ENCODE data around the gene UNC5C. TPM values are rescaled to one million over a fixed set of nuclear protein-coding genes. Genes with fewer than 3 reads are reported as not detected.

Gene UNC5C
- total RNA-seq, 1 experiment from 2014 or later: 1.0 TPM

DNA sequence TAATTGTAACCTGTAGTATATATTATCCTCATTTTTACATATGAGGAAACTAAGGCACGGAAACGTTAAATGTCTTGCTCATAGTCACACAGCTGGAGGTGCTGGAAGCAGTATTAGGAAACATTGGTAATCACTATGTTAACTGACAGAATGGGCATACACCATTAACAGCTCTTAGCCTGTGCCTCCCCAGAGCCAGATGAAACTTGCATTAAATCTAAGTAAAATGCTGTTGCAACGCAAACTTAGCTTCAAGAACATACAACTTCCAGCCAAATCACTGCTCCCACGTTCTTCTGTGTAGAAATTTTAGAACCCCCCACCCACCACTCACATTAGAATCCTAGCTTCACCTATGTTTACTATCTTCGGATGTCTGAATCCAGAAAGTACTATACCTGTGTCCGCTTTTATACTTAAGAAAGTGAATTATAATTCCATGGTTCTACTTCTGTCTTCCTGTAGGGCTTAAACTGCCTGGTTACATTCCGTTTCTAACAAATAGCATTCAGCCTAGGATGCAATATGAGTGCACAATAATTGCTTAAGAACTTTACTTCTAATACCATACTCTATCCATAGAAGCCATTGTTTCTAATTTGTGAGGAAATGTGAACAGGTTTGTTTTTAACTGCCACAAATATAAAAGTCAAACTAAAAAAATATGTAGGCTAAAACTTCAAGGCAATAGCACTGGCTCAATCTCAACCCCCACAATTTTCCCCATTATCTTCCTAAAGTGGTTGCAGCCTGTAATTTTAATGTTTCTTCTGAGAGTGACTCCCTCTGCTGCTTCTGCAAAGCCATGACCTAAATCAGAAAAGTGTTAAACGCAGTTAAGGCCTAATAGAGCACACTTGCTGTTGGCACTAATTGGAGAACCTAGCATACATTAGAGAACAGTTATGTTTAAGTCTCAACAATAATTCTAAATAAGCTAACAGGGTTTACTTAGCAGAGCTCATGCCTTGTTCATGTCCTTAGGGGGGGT is 4.4 kb downstream of the UNC5C start:
- no peak for TF ChIP-seq CREM (CRISPR knock-in tag; IDR thresholded peaks at IDR 0.05)
- no peak for TF ChIP-seq TEAD1 (CRISPR knock-in tag; IDR thresholded peaks at IDR 0.05)
- TF ChIP-seq E2F4 (CRISPR knock-in tag; IDR thresholded peaks at IDR 0.05; ENCODE audit: borderline replicate concordance, low read depth): no peak
- TF ChIP-seq MYBL2 (CRISPR knock-in tag; IDR thresholded peaks at IDR 0.05): no peak
- no peaks in the 10 kb centered on the region for H3K9me3 Mint-ChIP-seq
- peaks cover 19% of the 10 kb centered on the region for H3K4me1 Mint-ChIP-seq
- ATAC-seq: no peak
- ChIA-PET CTCF (interaction anchor here (0.6 to 1.3 kb wide), 6 partner anchors 28 to 401 kb away, joined by 3 to 7 read pairs (median 3); no protein-coding TSS in a partner anchor), POLR2A (no interaction called here)
- no peak for DNase-seq (ENCODE audit: low spot score)
- no peaks in the 10 kb centered on the region for H3K36me3 Mint-ChIP-seq
- no peak overlapping the region for H3K4me3 Mint-ChIP-seq
- H3K27ac Mint-ChIP-seq: no peak overlapping the region
- H3K27me3 Mint-ChIP-seq (ENCODE audit: low read depth): peaks cover 39% of the 10 kb centered on the region

GRCh38 chr4:95541889-95542607 is 6.7 kb downstream of the UNC5C start:
- ChIA-PET CTCF (no interaction called here), POLR2A (no interaction called here)
- DNase-seq (ENCODE audit: low spot score) (no peak), ATAC-seq (no peak)
- H3K4me1 Mint-ChIP-seq: peaks cover 17% of the 10 kb centered on the region
- H3K9me3 Mint-ChIP-seq: no peaks in the 10 kb centered on the region
- H3K27ac Mint-ChIP-seq: no peak overlapping the region
- peaks cover 17% of the 10 kb centered on the region for H3K27me3 Mint-ChIP-seq (ENCODE audit: low read depth)
- no peak overlapping the region for H3K4me3 Mint-ChIP-seq
- H3K36me3 Mint-ChIP-seq: no peaks in the 10 kb centered on the region
- TF ChIP-seq, protein P1, sequence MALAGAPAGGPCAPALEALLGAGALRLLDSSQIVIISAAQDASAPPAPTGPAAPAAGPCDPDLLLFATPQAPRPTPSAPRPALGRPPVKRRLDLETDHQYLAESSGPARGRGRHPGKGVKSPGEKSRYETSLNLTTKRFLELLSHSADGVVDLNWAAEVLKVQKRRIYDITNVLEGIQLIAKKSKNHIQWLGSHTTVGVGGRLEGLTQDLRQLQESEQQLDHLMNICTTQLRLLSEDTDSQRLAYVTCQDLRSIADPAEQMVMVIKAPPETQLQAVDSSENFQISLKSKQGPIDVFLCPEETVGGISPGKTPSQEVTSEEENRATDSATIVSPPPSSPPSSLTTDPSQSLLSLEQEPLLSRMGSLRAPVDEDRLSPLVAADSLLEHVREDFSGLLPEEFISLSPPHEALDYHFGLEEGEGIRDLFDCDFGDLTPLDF (CRISPR knock-in tag; IDR thresholded peaks at IDR 0.05): no peak
- TF ChIP-seq KAT7 (CRISPR knock-in tag; IDR thresholded peaks at IDR 0.05; ENCODE audit: borderline replicate concordance): no peak
- no peak for TF ChIP-seq PRRX2 (CRISPR knock-in tag; IDR thresholded peaks at IDR 0.05)
- TF ChIP-seq, protein P2, sequence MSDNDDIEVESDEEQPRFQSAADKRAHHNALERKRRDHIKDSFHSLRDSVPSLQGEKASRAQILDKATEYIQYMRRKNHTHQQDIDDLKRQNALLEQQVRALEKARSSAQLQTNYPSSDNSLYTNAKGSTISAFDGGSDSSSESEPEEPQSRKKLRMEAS (CRISPR knock-in tag; IDR thresholded peaks at IDR 0.05): no peak
- no peak for TF ChIP-seq AR (CRISPR knock-in tag; IDR thresholded peaks at IDR 0.05)

DNA sequence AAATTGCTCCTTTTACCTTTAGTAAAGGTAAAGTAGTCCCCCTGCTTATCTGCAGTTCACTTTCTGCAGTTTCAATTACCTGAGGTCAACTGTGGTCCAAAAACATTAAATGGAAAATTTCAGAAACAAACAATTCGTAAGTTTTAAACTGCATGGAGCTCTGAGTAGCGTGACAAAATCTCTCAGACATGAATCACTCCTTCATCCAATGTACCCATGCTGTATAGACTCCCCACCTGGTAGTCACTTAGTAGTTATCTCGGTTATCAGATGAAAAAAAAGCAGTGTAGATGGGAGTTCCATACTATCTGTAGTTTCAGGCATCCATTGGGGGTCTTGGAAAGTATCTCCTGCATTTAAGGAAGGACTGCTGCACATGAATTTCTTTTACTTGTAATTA is 7.7 kb downstream of the UNC5C start:
- ChIA-PET POLR2A (no interaction called here), CTCF (no interaction called here)
- TF ChIP-seq SMAD4 (CRISPR knock-in tag; IDR thresholded peaks at IDR 0.05) (no peak), ZNF263 (CRISPR knock-in tag; IDR thresholded peaks at IDR 0.05; ENCODE audit: low read depth) (no peak), CBFB (CRISPR knock-in tag; IDR thresholded peaks at IDR 0.05; ENCODE audit: low read depth) (no peak), NFE2L1 (CRISPR knock-in tag; IDR thresholded peaks at IDR 0.05) (no peak), ZNF425 (CRISPR knock-in tag; conservative IDR thresholded peaks at IDR 0.05) (no peak), MXD4 (CRISPR knock-in tag; IDR thresholded peaks at IDR 0.05; ENCODE audit: borderline replicate concordance) (no peak), ZNF396 (CRISPR knock-in tag; IDR thresholded peaks at IDR 0.05; ENCODE audit: borderline replicate concordance) (no peak), RORB (CRISPR knock-in tag; IDR thresholded peaks at IDR 0.05) (no peak), TEAD1 (CRISPR knock-in tag; IDR thresholded peaks at IDR 0.05) (no peak), ATF6 (CRISPR knock-in tag; IDR thresholded peaks at IDR 0.05) (no peak)
- TF ChIP-seq, protein P3, sequence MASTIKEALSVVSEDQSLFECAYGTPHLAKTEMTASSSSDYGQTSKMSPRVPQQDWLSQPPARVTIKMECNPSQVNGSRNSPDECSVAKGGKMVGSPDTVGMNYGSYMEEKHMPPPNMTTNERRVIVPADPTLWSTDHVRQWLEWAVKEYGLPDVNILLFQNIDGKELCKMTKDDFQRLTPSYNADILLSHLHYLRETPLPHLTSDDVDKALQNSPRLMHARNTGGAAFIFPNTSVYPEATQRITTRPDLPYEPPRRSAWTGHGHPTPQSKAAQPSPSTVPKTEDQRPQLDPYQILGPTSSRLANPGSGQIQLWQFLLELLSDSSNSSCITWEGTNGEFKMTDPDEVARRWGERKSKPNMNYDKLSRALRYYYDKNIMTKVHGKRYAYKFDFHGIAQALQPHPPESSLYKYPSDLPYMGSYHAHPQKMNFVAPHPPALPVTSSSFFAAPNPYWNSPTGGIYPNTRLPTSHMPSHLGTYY (CRISPR knock-in tag; IDR thresholded peaks at IDR 0.05): no peak
- no peak overlapping the region for H3K4me3 Mint-ChIP-seq
- no peak for ATAC-seq
- no peak overlapping the region for H3K27ac Mint-ChIP-seq
- H3K27me3 Mint-ChIP-seq (ENCODE audit: low read depth): peaks cover 7% of the 10 kb centered on the region
- no peaks in the 10 kb centered on the region for H3K9me3 Mint-ChIP-seq
- peaks cover 8% of the 10 kb centered on the region for H3K4me1 Mint-ChIP-seq
- no peaks in the 10 kb centered on the region for H3K36me3 Mint-ChIP-seq
- no peak for DNase-seq (ENCODE audit: low spot score)
